GM12878 (cell line): ENCODE results near the gene RRP12. TPM values are rescaled to one million over a fixed set of nuclear protein-coding genes. Genes with fewer than 3 reads are reported as not detected.

Experiments
- BACH1 ChIP-seq: fragments of 450-650 bp; IDR thresholded peaks from 2 replicates; pipeline ENCODE4 v1.6.1; 2017; ENCODE audit warnings: mild to moderate bottlenecking, borderline replicate concordance
- CEBPB ChIP-seq, 2 experiments: fragments of 150-350 bp in 1 of 2; IDR thresholded peaks; 2 replicates each; pipeline ENCODE4 v1.6.1; 2012 to 2014; ENCODE audit warnings: low read depth in 2 of 2, low read length in 2 of 2, borderline replicate concordance in 1 of 2, inconsistent platforms in 1 of 2
- CHD2 ChIP-seq: IDR thresholded peaks from 2 replicates; pipeline ENCODE4 v1.6.1; 2011; ENCODE audit warnings: low read depth, low read length, improper control_type of control experiment, borderline replicate concordance
- EED ChIP-seq: sonication (generic); IDR thresholded peaks from 2 replicates; pipeline ENCODE4 v1.6.1; 2016; ENCODE audit warnings: antibody characterized with exemption, low read depth
- GABPA ChIP-seq: IDR thresholded peaks from 2 replicates; pipeline ENCODE4 v1.6.1; 2014; ENCODE audit warnings: antibody characterized with exemption, low read depth, mild to moderate bottlenecking, inconsistent platforms
- HDAC2 ChIP-seq: fragments of 200-600 bp; sonication (generic); IDR thresholded peaks from 2 replicates; pipeline ENCODE4 v1.6.1; 2017
- NFYB ChIP-seq: IDR thresholded peaks from 2 replicates; pipeline ENCODE4 v1.6.1; 2011; ENCODE audit warnings: low read depth, mild to moderate bottlenecking, low read length, improper control_type of control experiment, moderate library complexity; ENCODE audit not compliant: insufficient read depth
- NR2C2 ChIP-seq: IDR thresholded peaks from 2 replicates; pipeline ENCODE4 v1.6.1; 2011; ENCODE audit warnings: borderline replicate concordance, low read depth; ENCODE audit not compliant: control insufficient read depth, insufficient read length
- POLR2AphosphoS5 ChIP-seq: IDR thresholded peaks from 2 replicates; pipeline ENCODE4 v1.6.1; 2011; ENCODE audit warnings: mild to moderate bottlenecking, low read length, inconsistent platforms
- SMAD1 ChIP-seq: fragments of 450-650 bp; IDR thresholded peaks from 2 replicates; pipeline ENCODE4 v1.6.1; 2018; ENCODE audit warnings: mild to moderate bottlenecking, low read depth; ENCODE audit not compliant: partially characterized antibody
- SUZ12 ChIP-seq: fragments of 200-600 bp; sonication (generic); IDR thresholded peaks from one replicate; pipeline ENCODE4 v1.6.1; 2018; ENCODE audit warnings: antibody characterized with exemption, mild to moderate bottlenecking; ENCODE audit not compliant: unreplicated experiment
- USF1 ChIP-seq: IDR thresholded peaks from 2 replicates; pipeline ENCODE4 v1.6.1; 2011; ENCODE audit warnings: borderline replicate concordance, low read depth, mild to moderate bottlenecking, moderate library complexity, mixed read lengths, low read length; ENCODE audit not compliant: insufficient read depth; ENCODE audit errors: extremely low read length
- polyA plus RNA-seq, 11 experiments: library from polyadenylated mRNA; depleted of rRNA in 4 of 11; unstranded in 6 of 11; stranded (reverse) in 5 of 11; fragments of >200 nt; fragmentation: Nextera tagmentation in 4 of 11; fragmentation: Illumina TruSeq in 1 of 11; extraction: Ambion mirVana in 4 of 11; extraction: Trizol in 1 of 11; gene quantifications; 1 replicate in 1 of 11; 2 replicates in 10 of 11; pipeline versions ENCODE4 v1.2.1 to v1.2.3, GENCODE V29; 2011 to 2016; ENCODE audit warnings: inconsistent platforms in 2 of 11, missing spikeins in 2 of 11, low read depth in 1 of 11
- total RNA-seq, 4 experiments: library from RNA; depleted of rRNA in 3 of 4; stranded (reverse); fragments of >200 nt in 3 of 4; fragmentation: Illumina TruSeq in 1 of 4; extraction: Trizol in 1 of 4; gene quantifications; 2 replicates each; pipeline versions ENCODE4 v1.2.1 to v1.2.3, GENCODE V29; 2013 to 2021

The RRP12 gene
- total and polyA plus RNA-seq, 10 of the 15 experiments (the other 5 are each of a cell fraction or from before 2014, with no cell fraction given) = 5.3 to 48.7 (median 16.8) TPM

DNA sequence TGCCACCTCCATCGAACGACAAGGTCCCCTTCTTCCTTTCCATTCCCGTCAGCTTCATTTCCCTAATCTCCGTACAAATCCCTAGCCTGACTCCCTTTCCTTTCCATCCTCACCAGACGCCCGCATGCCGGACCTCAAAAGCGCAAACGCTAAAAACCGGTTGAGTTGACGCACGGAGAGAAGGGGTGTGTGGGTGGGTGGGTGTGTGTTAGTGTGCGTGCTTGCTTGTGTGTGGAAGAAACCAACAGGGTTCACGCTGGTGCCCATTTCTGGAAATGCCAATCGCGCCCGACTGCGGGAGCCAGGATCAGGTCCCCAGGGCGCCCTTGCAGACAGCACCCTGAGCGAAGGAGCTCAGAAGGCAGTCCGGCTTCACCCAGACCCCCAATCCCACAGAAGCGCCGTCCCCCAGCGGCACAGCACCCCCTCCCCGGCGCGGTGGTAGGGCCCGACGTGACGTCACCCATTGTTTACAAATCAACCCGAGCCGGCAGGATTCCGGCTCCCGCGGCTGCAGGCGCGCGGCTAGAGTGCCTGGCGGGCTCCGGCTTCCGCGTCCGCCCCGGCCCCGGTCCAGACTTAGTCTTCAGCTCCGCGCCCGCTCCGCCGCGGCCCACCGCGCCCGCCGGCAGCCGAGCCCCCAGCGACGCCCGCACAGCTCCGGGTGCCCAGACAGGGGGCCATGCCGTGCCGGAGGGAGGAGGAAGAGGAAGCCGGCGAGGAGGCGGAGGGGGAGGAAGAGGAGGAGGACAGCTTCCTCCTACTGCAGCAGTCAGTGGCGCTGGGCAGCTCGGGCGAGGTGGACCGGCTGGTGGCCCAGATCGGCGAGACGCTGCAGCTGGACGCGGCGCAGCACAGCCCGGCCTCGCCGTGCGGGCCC lies 82.1 kb downstream of the RRP12 start, which contains the start of gene FRAT1 (continued):
- no peak for TF ChIP-seq USF1
- TF ChIP-seq CHD2 = 0 out of 2 replicates have a peak, but pooled peaks have one; percentile 18
- no peak for TF ChIP-seq GABPA
- TF ChIP-seq POLR2AphosphoS5 = no peak
- peak; percentile 58; the same call in 1 of the 2 replicates for TF ChIP-seq BACH1
- no peak for TF ChIP-seq EED
- TF ChIP-seq SUZ12 = no peak
- no peak for TF ChIP-seq NR2C2
- no peak for TF ChIP-seq HDAC2
- no peak for TF ChIP-seq CEBPB (IDR thresholded peaks at IDR 0.05; ENCODE audit: borderline replicate concordance in 1 of 2, low read depth in 2 of 2, low read length in 2 of 2)
- TF ChIP-seq SMAD1 = no peak
- no peak for TF ChIP-seq NFYB
